Kidney (tissue), 14 donors: ENCODE data around the gene UTP3. TPM values are rescaled to one million over a fixed set of nuclear protein-coding genes. Genes with fewer than 3 reads are reported as not detected.
A peak's percentile ranks its signal among the peaks of the same experiment; 100 is the strongest.

Source experiments
- DNase-seq, 5 donors: peaks; one replicate each; pipeline ENCODE4 v3.0.0-alpha.2; 2013 to 2020
- FAIRE-seq: peaks from 2 replicates; lab custom pipeline; 2012; peaks lifted over from hg19 to GRCh38; lab: Jason Lieb, UNC
- H3K27ac ChIP-seq, 2 donors: one replicate each; pipeline ENCODE4 v1.7.0; 2013; ENCODE audit warnings: low read depth in 2 of 2, low read length in 2 of 2, inconsistent platforms in 1 of 2
- H3K27me3 ChIP-seq: one replicate; pipeline ENCODE4 v1.7.1; 2013; ENCODE audit warnings: low read length, inconsistent platforms; ENCODE audit not compliant: control insufficient read depth, insufficient read depth
- H3K36me3 ChIP-seq, 3 donors: one replicate each; pipeline versions ENCODE4 v1.7.0 to v1.7.1; 2013; ENCODE audit warnings: low read length in 3 of 3, control low read depth in 1 of 3, inconsistent platforms in 1 of 3; ENCODE audit not compliant: insufficient read depth in 3 of 3, control insufficient read depth in 2 of 3
- H3K4me1 ChIP-seq, 3 donors: one replicate each; pipeline versions ENCODE4 v1.7.0 to v1.7.1; 2013; ENCODE audit warnings: low read length in 3 of 3, inconsistent platforms in 1 of 3, low read depth in 1 of 3; ENCODE audit not compliant: control insufficient read depth in 2 of 3, insufficient read depth in 2 of 3
- H3K4me3 ChIP-seq, 3 donors: one replicate each; pipeline versions ENCODE4 v1.7.0 to v1.8.1; 2013; ENCODE audit warnings: low read length in 3 of 3, control low read depth in 1 of 3, inconsistent platforms in 1 of 3
- H3K9ac ChIP-seq, 3 donors: one replicate each; pipeline versions ENCODE4 v1.7.0 to v1.7.1; 2013; ENCODE audit warnings: low read length in 3 of 3, control low read depth in 1 of 3, inconsistent platforms in 1 of 3
- H3K9me3 ChIP-seq, 3 donors: one replicate each; pipeline versions ENCODE4 v1.7.0 to v1.7.1; 2013; ENCODE audit warnings: low read length in 3 of 3, control low read depth in 1 of 3, inconsistent platforms in 1 of 3; ENCODE audit not compliant: control insufficient read depth in 2 of 3, insufficient read depth in 1 of 3
- CTCF ChIP-seq: IDR thresholded peaks from 3 replicates; pipeline ENCODE4 v1.5.1; 2012; ENCODE audit warnings: mild to moderate bottlenecking, moderate library complexity, borderline replicate concordance; ENCODE audit not compliant: insufficient read depth; ENCODE audit errors: extremely low read depth
- intact Hi-C: fragments of 100-400 bp; cut with DNase I; formaldehyde crosslinking; loops from one replicate; pipeline ENCODE4 v1.11.1; 2022
- polyA plus RNA-seq: library from polyadenylated mRNA; stranded (reverse); fragments of 350-450 nt; fragmentation: Illumina TruSeq; extraction: RNeasy Lipid Tissue Mini Kit (QIAGEN cat#74804); gene quantifications from one replicate; pipeline ENCODE4 v1.2.3, GENCODE V29; 2014; ENCODE audit warnings: low read depth, low replicate concordance; ENCODE audit not compliant: insufficient read depth
- total RNA-seq: library from RNA; stranded (reverse); fragmentation: NEBNext Ultra II Directional; extraction: Animal tissue kit (Norgen Biotek cat#: 25700); gene quantifications from one replicate; pipeline ENCODE4 v1.2.1, GENCODE V29; 2021
- donor health status: control.
- donor health status: control.
- donor health status: control.
- donor health status: control.
- donor health status: control.
- donor health status: DM: yes; HTN: yes; CAD: no.
- donor health status: Normal renal cell carcinoma (clear cell type).

UTP3 gene
- total and polyA plus RNA-seq, 2 donors from 2014 or later = 25.8 to 28.6 TPM

- intact Hi-C loops = no loop called here
- peaks cover 0 to 10% (median 4%) of the 10 kb centered on the region in 3 donors for H3K4me1 ChIP-seq
- H3K27me3 ChIP-seq = no peaks in the 10 kb centered on the region
- DNase-seq (no peak), FAIRE-seq (no peak)
- TF ChIP-seq CTCF = no peak
- no peaks in the 10 kb centered on the region for H3K9me3 ChIP-seq
- H3K27ac ChIP-seq = peak overlapping the region in 1 of 2 donors; percentile 54
- H3K4me3 ChIP-seq = no peak overlapping the region
- H3K36me3 ChIP-seq = no peaks in the 10 kb centered on the region
- H3K9ac ChIP-seq = no peak overlapping the region
These were observed 30.7 kb downstream of the UTP3 start for GRCh38 chr4:70718811-70719604.

- DNase-seq = peak in 3 of 5 donors; percentile 12 to 69 (median 44)
- no peak for TF ChIP-seq CTCF
- no peaks in the 10 kb centered on the region for H3K27me3 ChIP-seq
- intact Hi-C loops = no loop called here
- peak within 1 kb of the TSS in 1 of 3 donors; percentile 21 for H3K9ac ChIP-seq
- peaks cover 0 to 8% (median 4%) of the 10 kb centered on the region in 3 donors for H3K4me1 ChIP-seq
- FAIRE-seq = no peak
- no peaks in the 10 kb centered on the region for H3K36me3 ChIP-seq
- H3K4me3 ChIP-seq = peak within 1 kb of the TSS; percentile 45 to 55 (median 52)
- H3K27ac ChIP-seq = peak within 1 kb of the TSS in 1 of 2 donors; percentile 17
- no peaks in the 10 kb centered on the region for H3K9me3 ChIP-seq
These were observed 33.4 kb downstream of the UTP3 start, which contains the start of gene RUFY3 for GRCh38 chr4:70721747-70722146. Gene RUFY3, plus strand, starts transcription at chr4:70721964. Its CDS starts 610 bp downstream, at chr4:70722574.

- Histone ChIP-seq H3K4me3 (peak overlapping the region; percentile 45 to 55 (median 50)), H3K27ac (peak overlapping the region in 1 of 2 donors; percentile 17), H3K9ac (no peak overlapping the region), H3K9me3 (no peaks in the 10 kb centered on the region), H3K36me3 (no peaks in the 10 kb centered on the region), H3K27me3 (no peaks in the 10 kb centered on the region), H3K4me1 (peaks cover 0 to 8% (median 4%) of the 10 kb centered on the region in 3 donors)
- intact Hi-C loops = no loop called here
- TF ChIP-seq CTCF = no peak
- FAIRE-seq (no peak), DNase-seq (peak in 1 of 5 donors; percentile 50)
These were observed 34.0 kb downstream of the UTP3 start for GRCh38 chr4:70722199-70722791.
